BE2C (cell line): ENCODE data around the gene ADH4.

ENCODE experiments used
- DNase-seq: peaks from one replicate; pipeline ENCODE4 v3.0.0-alpha.2; 2020
- H3K27me3 ChIP-seq: fragments of 250-450 bp; sonication (Bioruptor Pico); 2 replicates; pipeline ENCODE4 v1.5.1; 2020; ENCODE audit warnings: mild to moderate bottlenecking
- H3K36me3 ChIP-seq: fragments of 250-450 bp; sonication (Bioruptor Pico); 2 replicates; pipeline ENCODE4 v1.5.1; 2020; ENCODE audit warnings: mild to moderate bottlenecking
- H3K4me1 ChIP-seq: fragments of 250-450 bp; sonication (Bioruptor Pico); 2 replicates; pipeline ENCODE4 v1.5.1; 2020
- H3K4me3 ChIP-seq: 2 replicates; pipeline ENCODE4 v1.5.1; 2011; ENCODE audit warnings: low read depth, low read length
- H3K9me3 ChIP-seq: fragments of 250-450 bp; sonication (Bioruptor Pico); 2 replicates; pipeline ENCODE4 v1.5.1; 2020
- CTCF ChIP-seq: IDR thresholded peaks from 2 replicates; pipeline ENCODE4 v1.5.1; 2012; ENCODE audit warnings: mild to moderate bottlenecking, low read depth, low read length

ADH4 gene

DNA sequence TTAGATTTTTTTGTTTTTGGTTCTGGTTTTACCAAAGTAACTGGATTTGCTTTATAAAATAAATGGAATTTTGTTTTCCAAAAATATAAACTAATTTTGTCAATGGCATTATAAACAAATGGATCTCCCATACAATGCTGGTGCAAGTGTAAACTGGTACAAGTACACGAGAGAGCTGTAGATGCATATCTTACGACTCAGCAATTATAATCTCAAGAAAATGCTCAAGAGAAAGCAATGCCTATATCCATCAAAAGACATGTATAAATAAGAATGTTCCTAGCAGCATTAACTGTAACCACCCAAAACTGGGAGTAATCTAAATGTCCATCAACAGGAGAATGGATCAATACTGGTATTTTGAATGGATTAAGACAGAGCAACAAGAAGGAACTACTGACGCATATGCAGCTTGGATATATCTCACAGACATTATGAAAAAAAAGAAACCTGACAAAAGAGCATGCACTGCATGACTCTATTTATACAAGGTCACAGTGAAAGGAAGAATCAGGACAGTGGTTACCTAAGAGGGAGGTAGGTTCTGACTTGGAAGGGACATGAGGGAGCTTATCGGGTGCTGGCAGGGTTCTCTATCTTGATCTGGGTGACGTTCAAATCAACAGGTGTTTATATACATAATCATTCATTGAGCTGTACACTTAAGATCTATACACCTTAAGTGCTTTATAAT, 65.0 kb downstream of the ADH4 start:
- TF ChIP-seq CTCF, result no peak
- H3K4me1 ChIP-seq, result no peaks in the 10 kb centered on the region
- peaks cover 83% of the 10 kb centered on the region for H3K36me3 ChIP-seq
- H3K4me3 ChIP-seq, result no peak overlapping the region
- no peaks in the 10 kb centered on the region for H3K27me3 ChIP-seq
- H3K9me3 ChIP-seq, result no peaks in the 10 kb centered on the region
- DNase-seq, result no peak

DNA sequence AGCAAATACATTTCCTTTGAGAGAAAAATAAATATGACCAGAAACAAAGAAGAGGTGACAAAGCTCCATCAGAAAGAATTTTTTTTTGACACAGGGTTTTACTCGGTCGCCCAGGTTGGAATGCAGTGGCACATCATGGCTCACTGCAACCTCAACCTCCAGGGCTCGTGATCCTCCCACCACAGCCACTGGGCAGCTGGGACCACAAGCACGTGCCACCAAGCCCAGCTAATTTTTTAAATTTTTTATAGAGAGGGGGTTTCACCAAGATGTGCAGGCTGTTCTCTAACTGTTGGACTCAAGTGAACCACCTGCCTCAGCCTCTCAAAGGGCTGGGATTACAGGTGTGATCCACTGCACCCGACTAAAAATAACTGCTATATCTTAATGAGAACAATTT, 65.8 kb downstream of the ADH4 start:
- no peak for TF ChIP-seq CTCF
- DNase-seq, result no peak
- H3K27me3 ChIP-seq, result no peaks in the 10 kb centered on the region
- H3K4me3 ChIP-seq, result no peak overlapping the region
- H3K4me1 ChIP-seq, result no peaks in the 10 kb centered on the region
- no peaks in the 10 kb centered on the region for H3K9me3 ChIP-seq
- H3K36me3 ChIP-seq, result peaks cover 86% of the 10 kb centered on the region

DNA sequence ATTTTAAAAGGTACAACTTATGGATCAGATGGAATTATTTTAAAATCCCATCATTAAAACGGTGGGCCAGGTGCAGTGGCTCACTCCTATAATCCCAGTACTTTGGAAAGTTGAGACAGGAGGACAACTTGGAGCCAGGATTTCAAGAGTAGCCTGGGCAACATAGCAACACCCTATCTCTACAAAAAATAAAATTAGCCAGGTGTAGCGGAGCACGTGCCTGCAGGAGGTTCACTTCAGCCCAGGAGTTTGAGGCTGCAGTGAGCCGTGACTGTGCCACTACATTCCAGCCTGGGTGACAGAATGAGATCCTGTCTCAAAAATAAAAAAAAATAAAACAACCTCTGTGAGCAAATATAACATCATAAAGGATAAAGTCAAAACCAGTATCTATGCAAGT, 66.9 kb downstream of the ADH4 start:
- DNase-seq, result no peak
- peaks cover 87% of the 10 kb centered on the region for H3K36me3 ChIP-seq

GRCh38 chr4:99076292-99076976, 67.7 kb downstream of the ADH4 start:
- H3K27me3 ChIP-seq, result no peaks in the 10 kb centered on the region
- no peak for TF ChIP-seq CTCF
- H3K36me3 ChIP-seq, result peaks cover 81% of the 10 kb centered on the region
- H3K4me1 ChIP-seq, result no peaks in the 10 kb centered on the region
- no peaks in the 10 kb centered on the region for H3K9me3 ChIP-seq
- H3K4me3 ChIP-seq, result no peak overlapping the region
- no peak for DNase-seq

More for the DNA sequence above, 66.9 kb downstream of the ADH4 start:
- Histone ChIP-seq H3K9me3 (no peaks in the 10 kb centered on the region), H3K4me1 (no peaks in the 10 kb centered on the region), H3K4me3 (no peak overlapping the region), H3K27me3 (no peaks in the 10 kb centered on the region)
- TF ChIP-seq CTCF, result no peak

DNA sequence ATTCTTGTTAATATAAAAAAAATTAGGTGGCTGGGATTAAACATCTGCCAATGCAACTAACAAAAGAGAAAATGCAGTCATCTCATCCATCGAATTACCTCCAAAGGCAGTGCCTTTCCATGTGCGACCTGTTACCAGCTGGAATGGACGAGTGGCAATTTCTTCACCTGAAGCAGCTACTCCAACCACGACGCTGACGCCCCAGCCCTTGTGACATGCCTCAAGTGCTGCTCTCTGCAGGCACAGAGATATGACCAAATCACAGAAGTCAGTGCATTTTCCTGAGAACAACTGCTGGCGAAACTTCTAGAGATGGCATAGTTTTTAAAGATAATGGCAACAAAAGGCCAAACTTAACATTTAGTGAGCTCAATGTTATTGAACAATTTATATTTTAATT, 69.3 kb downstream of the ADH4 start:
- peaks cover 69% of the 10 kb centered on the region for H3K36me3 ChIP-seq
- H3K4me1 ChIP-seq, result no peaks in the 10 kb centered on the region
- no peak for TF ChIP-seq CTCF
- H3K4me3 ChIP-seq, result no peak overlapping the region
- no peaks in the 10 kb centered on the region for H3K9me3 ChIP-seq
- no peaks in the 10 kb centered on the region for H3K27me3 ChIP-seq
- no peak for DNase-seq
